Measurements from ENCODE around the gene RBM4B.

RBM4B gene

GRCh38 chr11:66625752-66626149, 51.9 kb downstream of the RBM4B start:
- no peak for DNase-seq (ENCODE audit: low read depth)
- TF ChIP-seq, protein P1, sequence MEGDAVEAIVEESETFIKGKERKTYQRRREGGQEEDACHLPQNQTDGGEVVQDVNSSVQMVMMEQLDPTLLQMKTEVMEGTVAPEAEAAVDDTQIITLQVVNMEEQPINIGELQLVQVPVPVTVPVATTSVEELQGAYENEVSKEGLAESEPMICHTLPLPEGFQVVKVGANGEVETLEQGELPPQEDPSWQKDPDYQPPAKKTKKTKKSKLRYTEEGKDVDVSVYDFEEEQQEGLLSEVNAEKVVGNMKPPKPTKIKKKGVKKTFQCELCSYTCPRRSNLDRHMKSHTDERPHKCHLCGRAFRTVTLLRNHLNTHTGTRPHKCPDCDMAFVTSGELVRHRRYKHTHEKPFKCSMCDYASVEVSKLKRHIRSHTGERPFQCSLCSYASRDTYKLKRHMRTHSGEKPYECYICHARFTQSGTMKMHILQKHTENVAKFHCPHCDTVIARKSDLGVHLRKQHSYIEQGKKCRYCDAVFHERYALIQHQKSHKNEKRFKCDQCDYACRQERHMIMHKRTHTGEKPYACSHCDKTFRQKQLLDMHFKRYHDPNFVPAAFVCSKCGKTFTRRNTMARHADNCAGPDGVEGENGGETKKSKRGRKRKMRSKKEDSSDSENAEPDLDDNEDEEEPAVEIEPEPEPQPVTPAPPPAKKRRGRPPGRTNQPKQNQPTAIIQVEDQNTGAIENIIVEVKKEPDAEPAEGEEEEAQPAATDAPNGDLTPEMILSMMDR (IDR thresholded peaks at IDR 0.05; ENCODE audit: low read depth, low read length, missing control alignments), result no peak
- in situ Hi-C loops (cut with HindIII; ENCODE audit: low sequenced_read_pairs), result no loop called here
- no peak overlapping the region for H3K4me3 ChIP-seq (ENCODE audit: low read depth, low read length)

DNA sequence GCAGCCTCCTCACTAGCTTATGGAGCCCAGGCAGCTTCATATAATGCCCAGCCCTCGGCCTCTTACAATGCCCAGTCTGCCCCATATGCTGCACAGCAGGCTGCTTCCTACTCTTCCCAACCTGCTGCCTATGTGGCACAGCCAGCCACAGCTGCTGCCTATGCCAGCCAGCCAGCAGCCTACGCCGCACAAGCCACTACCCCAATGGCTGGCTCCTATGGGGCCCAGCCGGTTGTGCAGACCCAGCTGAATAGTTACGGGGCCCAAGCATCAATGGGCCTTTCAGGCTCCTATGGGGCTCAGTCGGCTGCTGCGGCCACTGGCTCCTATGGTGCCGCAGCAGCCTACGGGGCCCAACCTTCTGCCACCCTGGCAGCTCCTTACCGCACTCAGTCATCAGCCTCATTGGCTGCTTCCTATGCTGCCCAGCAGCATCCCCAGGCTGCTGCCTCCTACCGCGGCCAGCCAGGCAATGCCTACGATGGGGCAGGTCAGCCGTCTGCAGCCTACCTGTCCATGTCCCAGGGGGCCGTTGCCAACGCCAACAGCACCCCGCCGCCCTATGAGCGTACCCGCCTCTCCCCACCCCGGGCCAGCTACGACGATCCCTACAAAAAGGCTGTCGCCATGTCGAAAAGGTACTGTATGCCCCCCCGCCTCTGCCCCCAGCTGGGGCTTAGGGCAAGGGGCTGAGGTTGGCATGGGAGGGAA, 52.5 kb downstream of the RBM4B start:
- no peak overlapping the region for H3K4me3 ChIP-seq (ENCODE audit: low read depth, low read length)
- DNase-seq (ENCODE audit: low read depth), result no peak
- in situ Hi-C loops (cut with HindIII; ENCODE audit: low sequenced_read_pairs), result no loop called here
- TF ChIP-seq, protein P1 (IDR thresholded peaks at IDR 0.05; ENCODE audit: low read depth, low read length, missing control alignments), result no peak

GRCh38 chr11:66624450-66624849, 53.2 kb downstream of the RBM4B start:
- TF ChIP-seq, protein P1 (IDR thresholded peaks at IDR 0.05; ENCODE audit: low read depth, low read length, missing control alignments), result no peak
- DNase-seq (ENCODE audit: low read depth), result no peak
- H3K4me3 ChIP-seq (ENCODE audit: low read depth, low read length), result no peak overlapping the region
- in situ Hi-C loops (cut with HindIII; ENCODE audit: low sequenced_read_pairs), result loop anchor here (5.0 kb wide), 1 partner anchor 53 kb away; the partner anchor contains the start of gene RBM4B

DNA sequence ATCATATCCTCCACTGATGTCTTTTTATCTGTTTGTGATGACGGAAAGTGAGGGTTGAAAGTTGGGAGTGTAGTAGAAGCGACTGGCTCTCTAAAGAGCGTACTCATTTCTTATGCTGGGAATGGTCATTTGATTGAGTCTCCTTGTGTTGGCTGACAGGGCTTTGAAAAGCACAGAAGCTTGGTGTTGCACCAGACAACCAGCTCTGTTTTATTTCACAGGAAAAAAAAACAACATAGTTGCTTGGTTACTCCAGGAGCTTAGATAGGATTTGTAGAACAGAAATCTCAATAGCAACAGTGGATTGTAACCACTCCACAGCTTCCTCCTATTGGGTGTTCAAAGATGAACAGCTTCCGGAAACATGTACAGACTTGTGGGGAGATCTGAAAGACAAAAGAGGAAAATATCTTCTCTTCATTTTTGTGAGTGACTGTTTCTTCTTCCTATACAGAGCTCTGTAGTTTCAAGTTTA, 58.6 kb downstream of the RBM4B start:
- in situ Hi-C loops (cut with HindIII; ENCODE audit: low sequenced_read_pairs), result no loop called here
- H3K4me3 ChIP-seq (ENCODE audit: low read depth, low read length), result peak overlapping the region; percentile 95
- DNase-seq (ENCODE audit: low read depth), result no peak
- TF ChIP-seq, protein P1 (IDR thresholded peaks at IDR 0.05; ENCODE audit: low read depth, low read length, missing control alignments), result no peak

GRCh38 chr11:66617155-66617834, 60.4 kb downstream of the RBM4B start:
- TF ChIP-seq, protein P1 (IDR thresholded peaks at IDR 0.05; ENCODE audit: low read depth, low read length, missing control alignments), result no peak
- DNase-seq (ENCODE audit: low read depth), result no peak
- in situ Hi-C loops (cut with HindIII; ENCODE audit: low sequenced_read_pairs), result no loop called here
- H3K4me3 ChIP-seq (ENCODE audit: low read depth, low read length), result peak overlapping the region; percentile 95

DNA sequence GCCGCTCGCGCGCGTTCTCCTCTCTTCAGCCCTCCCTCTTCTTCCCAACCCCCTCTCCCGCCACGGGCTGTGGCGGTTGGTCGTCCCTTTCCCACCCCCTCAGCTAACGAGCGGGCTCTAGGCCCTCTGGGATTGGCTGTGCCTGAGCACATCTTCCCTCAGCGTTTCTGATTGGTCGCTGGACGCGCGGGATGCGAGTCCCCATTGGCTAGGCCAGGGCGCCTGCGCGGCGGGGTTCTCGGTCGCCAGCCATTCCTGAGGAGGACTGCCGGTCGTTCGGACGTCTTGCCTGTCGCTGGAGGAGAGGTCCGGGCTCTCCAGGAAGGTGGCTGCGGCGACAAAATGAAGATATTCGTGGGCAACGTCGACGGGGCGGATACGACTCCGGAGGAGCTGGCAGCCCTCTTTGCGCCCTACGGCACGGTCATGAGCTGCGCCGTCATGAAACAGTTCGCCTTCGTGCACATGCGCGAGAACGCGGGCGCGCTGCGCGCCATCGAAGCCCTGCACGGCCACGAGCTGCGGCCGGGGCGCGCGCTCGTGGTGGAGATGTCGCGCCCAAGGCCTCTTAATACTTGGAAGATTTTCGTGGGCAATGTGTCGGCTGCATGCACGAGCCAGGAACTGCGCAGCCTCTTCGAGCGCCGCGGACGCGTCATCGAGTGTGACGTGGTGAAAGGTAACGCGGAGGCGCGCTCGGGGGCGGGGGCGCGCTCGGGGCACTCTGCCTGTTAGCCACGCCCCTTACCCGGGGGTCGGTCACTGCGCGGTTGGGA, 61.1 kb downstream of the RBM4B start, which contains the start of gene RBM14:
Gene RBM14, plus strand, starts transcription at position 252 of the 776 bp plus-strand sequence. Its CDS starts 91 bp downstream, at position 343.
- TF ChIP-seq, protein P1 (IDR thresholded peaks at IDR 0.05; ENCODE audit: low read depth, low read length, missing control alignments), result no peak
- peak within 1 kb of the TSS; percentile 95 for H3K4me3 ChIP-seq (ENCODE audit: low read depth, low read length)
- DNase-seq (ENCODE audit: low read depth), result peak; percentile 98
- in situ Hi-C loops (cut with HindIII; ENCODE audit: low sequenced_read_pairs), result no loop called here

Measured in astrocyte of the cerebellum (primary cell).